ENCODE measurements around the gene EIF5A2. TPM values are rescaled to one million over a fixed set of nuclear protein-coding genes. Genes with fewer than 3 reads are reported as not detected.

The EIF5A2 gene
- total RNA-seq, 2 donors from 2014 or later = 8.4 to 14.5 TPM

- peaks cover 9% of the 10 kb centered on the region for H3K4me1 Mint-ChIP-seq
- H3K4me3 Mint-ChIP-seq = no peak overlapping the region
- DNase-seq (no peak), ATAC-seq (no peak)
- peaks cover 7% of the 10 kb centered on the region for H3K36me3 Mint-ChIP-seq (ENCODE audit: low read depth)
- H3K27me3 Mint-ChIP-seq = no peaks in the 10 kb centered on the region
- peak overlapping the region; percentile 62 for H3K27ac Mint-ChIP-seq
- no peaks in the 10 kb centered on the region for H3K9me3 ChIP-seq (ENCODE audit: control insufficient read depth, low read length, poor library complexity, severe bottlenecking)
Observed at GRCh38 chr3:170863816-170864215, 44.6 kb downstream of the EIF5A2 start.

- peaks cover 7% of the 10 kb centered on the region for H3K36me3 Mint-ChIP-seq (ENCODE audit: low read depth)
Observed at GRCh38 chr3:170862618-170863374, 45.6 kb downstream of the EIF5A2 start.

GRCh38 chr3:170858599-170858998 lies 49.8 kb downstream of the EIF5A2 start:
- DNase-seq (no peak), ATAC-seq (no peak)
- no peaks in the 10 kb centered on the region for H3K36me3 Mint-ChIP-seq (ENCODE audit: low read depth)
- no peaks in the 10 kb centered on the region for H3K9me3 ChIP-seq (ENCODE audit: control insufficient read depth, low read length, poor library complexity, severe bottlenecking)
- no peak overlapping the region for H3K4me3 Mint-ChIP-seq
- no peaks in the 10 kb centered on the region for H3K27me3 Mint-ChIP-seq
- H3K4me1 Mint-ChIP-seq = no peaks in the 10 kb centered on the region
- no peak overlapping the region for H3K27ac Mint-ChIP-seq

More at GRCh38 chr3:170862618-170863374, 45.6 kb downstream of the EIF5A2 start:
- Mint-ChIP-seq H3K27ac (peak overlapping the region; percentile 62), H3K4me3 (no peak overlapping the region), H3K4me1 (peaks cover 8% of the 10 kb centered on the region), H3K27me3 (no peaks in the 10 kb centered on the region)
- no peak for DNase-seq
- H3K9me3 ChIP-seq (ENCODE audit: control insufficient read depth, low read length, poor library complexity, severe bottlenecking) = no peaks in the 10 kb centered on the region
- ATAC-seq = no peak

- H3K27me3 Mint-ChIP-seq = peaks cover 6% of the 10 kb centered on the region
- H3K4me1 Mint-ChIP-seq = no peaks in the 10 kb centered on the region
- no peak for DNase-seq
- no peaks in the 10 kb centered on the region for H3K36me3 Mint-ChIP-seq (ENCODE audit: low read depth)
- H3K9me3 ChIP-seq (ENCODE audit: control insufficient read depth, low read length, poor library complexity, severe bottlenecking) = no peaks in the 10 kb centered on the region
- no peak for ATAC-seq
- no peak overlapping the region for H3K27ac Mint-ChIP-seq
- no peak overlapping the region for H3K4me3 Mint-ChIP-seq
Observed at GRCh38 chr3:170852324-170852723, 56.1 kb downstream of the EIF5A2 start.

- Mint-ChIP-seq H3K36me3 (ENCODE audit: low read depth) (no peaks in the 10 kb centered on the region), H3K4me3 (no peak overlapping the region), H3K27ac (no peak overlapping the region), H3K4me1 (no peaks in the 10 kb centered on the region), H3K27me3 (peaks cover 21% of the 10 kb centered on the region)
- no peak for DNase-seq
- H3K9me3 ChIP-seq (ENCODE audit: control insufficient read depth, low read length, poor library complexity, severe bottlenecking) = no peaks in the 10 kb centered on the region
- no peak for ATAC-seq
Observed at GRCh38 chr3:170848292-170848917, 60.0 kb downstream of the EIF5A2 start.

GRCh38 chr3:170844377-170844776 lies 64.1 kb downstream of the EIF5A2 start:
- no peaks in the 10 kb centered on the region for H3K9me3 ChIP-seq (ENCODE audit: control insufficient read depth, low read length, poor library complexity, severe bottlenecking)
- no peak for ATAC-seq
- Mint-ChIP-seq H3K27ac (no peak overlapping the region), H3K4me1 (no peaks in the 10 kb centered on the region), H3K27me3 (peaks cover 29% of the 10 kb centered on the region), H3K4me3 (no peak overlapping the region), H3K36me3 (ENCODE audit: low read depth) (no peaks in the 10 kb centered on the region)
- no peak for DNase-seq

- H3K4me3 Mint-ChIP-seq = no peak overlapping the region
- no peak for ATAC-seq
- H3K27ac Mint-ChIP-seq = no peak overlapping the region
- no peak for DNase-seq
- peaks cover 3% of the 10 kb centered on the region for H3K36me3 Mint-ChIP-seq (ENCODE audit: low read depth)
- H3K27me3 Mint-ChIP-seq = peaks cover 50% of the 10 kb centered on the region
- no peaks in the 10 kb centered on the region for H3K4me1 Mint-ChIP-seq
- H3K9me3 ChIP-seq (ENCODE audit: control insufficient read depth, low read length, poor library complexity, severe bottlenecking) = no peaks in the 10 kb centered on the region
Observed at GRCh38 chr3:170840291-170840859, 68.1 kb downstream of the EIF5A2 start.

- no peaks in the 10 kb centered on the region for H3K4me1 Mint-ChIP-seq
- H3K36me3 Mint-ChIP-seq (ENCODE audit: low read depth) = peaks cover 3% of the 10 kb centered on the region
- H3K4me3 Mint-ChIP-seq = no peak overlapping the region
- no peaks in the 10 kb centered on the region for H3K9me3 ChIP-seq (ENCODE audit: control insufficient read depth, low read length, poor library complexity, severe bottlenecking)
- H3K27me3 Mint-ChIP-seq = peaks cover 51% of the 10 kb centered on the region
- DNase-seq (no peak), ATAC-seq (no peak)
- no peak overlapping the region for H3K27ac Mint-ChIP-seq
Observed at GRCh38 chr3:170839518-170840100, 68.8 kb downstream of the EIF5A2 start.

Other genes starting within 250 kb of the EIF5A2 start
- gene RPL22L1, start 38.4 kb downstream of the EIF5A2 start, total RNA-seq = 10 to 100 TPM; 64.9 to 68.2 TPM
- gene SLC2A2, start 118.1 kb upstream of the EIF5A2 start, total RNA-seq = not detected